Neural cell (in vitro differentiated cells): ENCODE results near the gene INPP5E. TPM values are rescaled to one million over a fixed set of nuclear protein-coding genes. Genes with fewer than 3 reads are reported as not detected.

Experiments
- H2AFZ ChIP-seq: fragments of 200-600, 300-800 bp; sonication (generic), shearing (Covaris generic); 2 replicates; pipeline ENCODE4 v1.6.0; 2014; ENCODE audit warnings: low read depth, mild to moderate bottlenecking, antibody characterized with exemption, low read length, moderate library complexity
- H3F3A ChIP-seq: fragments of 200-600 bp; shearing (Covaris generic); 2 replicates; pipeline ENCODE4 v1.6.1; 2016; ENCODE audit warnings: mild to moderate bottlenecking, moderate library complexity, mixed read lengths, antibody characterized with exemption, low read length; ENCODE audit not compliant: insufficient read depth, poor library complexity, severe bottlenecking
- H3K27ac ChIP-seq: fragments of 200-600, 300-800 bp; sonication (generic), shearing (Covaris generic); 2 replicates; pipeline ENCODE4 v1.5.1; 2014; ENCODE audit warnings: mild to moderate bottlenecking, low read length, moderate library complexity
- H3K27me3 ChIP-seq: fragments of 300-800, 200-600 bp; sonication (generic), shearing (Covaris generic); 2 replicates; pipeline ENCODE4 v1.6.0; 2014; ENCODE audit warnings: mild to moderate bottlenecking, low read depth, low read length, moderate library complexity; ENCODE audit not compliant: insufficient read depth
- H3K36me3 ChIP-seq: fragments of 300-800, 200-600 bp; sonication (generic), shearing (Covaris generic); 2 replicates; pipeline ENCODE4 v1.5.1; 2014; ENCODE audit warnings: mild to moderate bottlenecking, antibody characterized with exemption, low read length, moderate library complexity; ENCODE audit not compliant: insufficient read depth
- H3K4me2 ChIP-seq: fragments of 300-800, 200-600 bp; sonication (generic), shearing (Covaris generic); 2 replicates; pipeline ENCODE4 v1.6.0; 2014; ENCODE audit warnings: mild to moderate bottlenecking, low read length
- H3K4me3 ChIP-seq: fragments of 300-800, 200-600 bp; sonication (generic), shearing (Covaris generic); 2 replicates; pipeline ENCODE4 v1.5.1; 2014; ENCODE audit warnings: mild to moderate bottlenecking, low read length, moderate library complexity
- H3K79me2 ChIP-seq: fragments of 200-600 bp; shearing (Covaris generic); replicated peaks from 2 replicates; pipeline ENCODE4 v1.6.0; 2014; ENCODE audit warnings: mild to moderate bottlenecking, low read length, moderate library complexity; ENCODE audit not compliant: insufficient read depth
- H3K9ac ChIP-seq: fragments of 300-800, 200-600 bp; sonication (generic), shearing (Covaris generic); 2 replicates; pipeline ENCODE4 v1.6.1; 2016; ENCODE audit warnings: mild to moderate bottlenecking, low read length, mixed read lengths
- H3K9me2 ChIP-seq: fragments of 200-600 bp; shearing (Covaris generic); 2 replicates; pipeline ENCODE4 v1.6.1; 2016; ENCODE audit warnings: mild to moderate bottlenecking, low read length, mixed read lengths; ENCODE audit not compliant: insufficient read depth
- H3K9me3 ChIP-seq: fragments of 200-600, 300-800 bp; sonication (generic), shearing (Covaris generic); 2 replicates; pipeline ENCODE4 v1.6.1; 2016; ENCODE audit warnings: mild to moderate bottlenecking, mixed run types, low read length, moderate library complexity, mixed read lengths
- H4K20me1 ChIP-seq: fragments of 200-600 bp; shearing (Covaris generic); 2 replicates; pipeline ENCODE4 v1.6.1; 2016; ENCODE audit warnings: mild to moderate bottlenecking, mixed run types; ENCODE audit not compliant: insufficient read depth
- EP300 ChIP-seq: fragments of 450-650 bp; conservative IDR thresholded peaks from 2 replicates; pipeline ENCODE4 v1.6.1; 2014; ENCODE audit warnings: antibody characterized with exemption, mild to moderate bottlenecking, moderate library complexity; ENCODE audit not compliant: poor library complexity, severe bottlenecking
- EZH2 ChIP-seq: fragments of 200-600, 300-800 bp; shearing (Covaris generic), sonication (generic); IDR thresholded peaks from 2 replicates; pipeline ENCODE4 v1.6.1; 2014; ENCODE audit warnings: antibody characterized with exemption, low read length, borderline replicate concordance, mild to moderate bottlenecking; ENCODE audit not compliant: insufficient read depth, poor library complexity, severe bottlenecking
- MXI1 ChIP-seq: fragments of 450-650 bp; conservative IDR thresholded peaks from 2 replicates; pipeline ENCODE4 v1.6.1; 2014; ENCODE audit warnings: antibody characterized with exemption, mild to moderate bottlenecking; ENCODE audit not compliant: poor library complexity, severe bottlenecking
- POLR2AphosphoS5 ChIP-seq: IDR thresholded peaks from 2 replicates; pipeline ENCODE4 v1.6.1; 2012
- RAD21 ChIP-seq: fragments of 450-650 bp; conservative IDR thresholded peaks from 2 replicates; pipeline ENCODE4 v1.6.1; 2014; ENCODE audit warnings: antibody characterized with exemption, mild to moderate bottlenecking, moderate library complexity
- SMC3 ChIP-seq: fragments of 450-650 bp; conservative IDR thresholded peaks from 2 replicates; pipeline ENCODE4 v1.6.1; 2014; ENCODE audit warnings: antibody characterized with exemption, mild to moderate bottlenecking, moderate library complexity; ENCODE audit not compliant: poor library complexity
- TAF1 ChIP-seq: IDR thresholded peaks from 2 replicates; pipeline ENCODE4 v1.6.1; 2012; ENCODE audit warnings: low read depth
- polyA plus RNA-seq: library from polyadenylated mRNA; depleted of rRNA; stranded (reverse); fragments of >200 nt; gene quantifications from 2 replicates; pipeline ENCODE4 v1.2.3, GENCODE V29; 2014
- TF ChIP-seq, protein P1 (sequence below): fragments of 450-650 bp; IDR thresholded peaks from 2 replicates; pipeline ENCODE4 v1.5.1; 2014; ENCODE audit warnings: antibody characterized with exemption, mild to moderate bottlenecking, moderate library complexity; ENCODE audit not compliant: poor library complexity, severe bottlenecking
- TF ChIP-seq, protein P2 (sequence below): IDR thresholded peaks from 2 replicates; pipeline ENCODE4 v1.6.1; 2012; ENCODE audit warnings: borderline replicate concordance

INPP5E gene
- polyA plus RNA-seq, 1 donor from 2014 or later, result 17.9 TPM

DNA sequence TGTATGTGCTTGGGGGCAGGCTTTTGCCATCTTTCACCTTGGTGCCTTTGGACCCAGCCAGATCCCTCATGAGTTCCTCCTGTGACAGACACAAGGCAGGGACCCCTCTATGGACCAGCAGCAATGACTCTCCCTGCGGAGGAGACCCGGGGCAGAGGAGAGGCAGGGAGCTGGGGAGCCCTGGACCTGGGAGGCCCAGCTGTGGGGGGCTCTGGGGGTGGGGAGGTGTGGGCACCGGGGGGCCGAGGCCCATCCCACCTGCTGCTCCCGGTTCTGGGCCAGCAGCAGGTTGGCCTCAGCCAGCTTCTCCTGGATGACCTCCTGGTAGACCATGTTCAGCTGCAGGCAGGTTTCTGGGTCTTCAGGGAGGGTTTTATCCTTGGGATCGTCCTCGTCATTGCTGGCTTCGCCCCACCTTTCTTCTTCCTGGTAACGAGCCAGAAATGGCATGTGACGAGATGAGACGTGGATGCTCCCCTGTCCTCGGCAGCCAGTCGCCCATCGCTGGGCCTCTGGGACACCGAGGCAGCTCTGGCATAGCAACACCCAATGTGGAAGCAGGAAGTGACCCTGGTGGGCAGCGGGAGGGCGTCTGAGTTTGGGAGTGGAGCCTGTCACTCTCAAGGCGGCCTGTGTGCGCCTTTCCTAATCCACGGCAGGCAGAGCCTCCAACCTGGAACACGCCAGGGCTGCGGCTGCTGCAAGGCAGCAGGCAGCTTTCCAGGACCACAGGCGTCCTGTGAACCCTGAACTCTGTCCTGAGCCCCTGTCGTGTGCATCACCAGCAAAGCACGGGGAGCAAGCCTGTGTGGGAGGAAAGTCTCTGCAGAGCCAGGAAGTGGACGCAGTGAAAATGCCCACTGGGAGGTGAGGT is 44.1 kb downstream of the INPP5E start:
- H3K27me3 ChIP-seq, result no peaks in the 10 kb centered on the region
- H4K20me1 ChIP-seq, result no peaks in the 10 kb centered on the region
- no peak overlapping the region for H3K9ac ChIP-seq
- H3K9me3 ChIP-seq, result no peaks in the 10 kb centered on the region
- peaks cover 21% of the 10 kb centered on the region for H3K79me2 ChIP-seq
- H2AFZ ChIP-seq, result no peak overlapping the region
- no peaks in the 10 kb centered on the region for H3F3A ChIP-seq
- no peaks in the 10 kb centered on the region for H3K9me2 ChIP-seq
- H3K4me2 ChIP-seq, result no peak overlapping the region
- no peak overlapping the region for H3K27ac ChIP-seq
- H3K36me3 ChIP-seq, result peaks cover 3% of the 10 kb centered on the region
- no peak overlapping the region for H3K4me3 ChIP-seq
- TF ChIP-seq MXI1, result no peak
- TF ChIP-seq SMC3, result no peak
- TF ChIP-seq, protein P1, sequence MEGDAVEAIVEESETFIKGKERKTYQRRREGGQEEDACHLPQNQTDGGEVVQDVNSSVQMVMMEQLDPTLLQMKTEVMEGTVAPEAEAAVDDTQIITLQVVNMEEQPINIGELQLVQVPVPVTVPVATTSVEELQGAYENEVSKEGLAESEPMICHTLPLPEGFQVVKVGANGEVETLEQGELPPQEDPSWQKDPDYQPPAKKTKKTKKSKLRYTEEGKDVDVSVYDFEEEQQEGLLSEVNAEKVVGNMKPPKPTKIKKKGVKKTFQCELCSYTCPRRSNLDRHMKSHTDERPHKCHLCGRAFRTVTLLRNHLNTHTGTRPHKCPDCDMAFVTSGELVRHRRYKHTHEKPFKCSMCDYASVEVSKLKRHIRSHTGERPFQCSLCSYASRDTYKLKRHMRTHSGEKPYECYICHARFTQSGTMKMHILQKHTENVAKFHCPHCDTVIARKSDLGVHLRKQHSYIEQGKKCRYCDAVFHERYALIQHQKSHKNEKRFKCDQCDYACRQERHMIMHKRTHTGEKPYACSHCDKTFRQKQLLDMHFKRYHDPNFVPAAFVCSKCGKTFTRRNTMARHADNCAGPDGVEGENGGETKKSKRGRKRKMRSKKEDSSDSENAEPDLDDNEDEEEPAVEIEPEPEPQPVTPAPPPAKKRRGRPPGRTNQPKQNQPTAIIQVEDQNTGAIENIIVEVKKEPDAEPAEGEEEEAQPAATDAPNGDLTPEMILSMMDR, result no peak

DNA sequence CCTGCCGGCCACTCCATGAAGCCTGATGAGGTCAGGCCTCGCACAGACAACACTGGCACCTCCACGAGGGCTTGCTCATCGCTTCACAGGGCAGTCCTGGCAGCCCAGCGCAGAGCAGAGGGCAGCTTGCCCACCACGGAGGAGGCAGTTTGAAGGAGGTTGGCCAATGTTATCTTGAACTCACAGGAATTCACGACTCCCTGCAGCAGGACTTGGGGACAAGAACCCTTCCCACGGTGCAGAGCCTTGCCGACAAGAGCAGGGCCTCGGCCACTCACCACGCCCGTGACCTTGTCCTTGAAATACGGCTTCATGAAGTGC is 44.7 kb downstream of the INPP5E start:
- Histone ChIP-seq H3K27me3 (no peaks in the 10 kb centered on the region), H3K36me3 (peaks cover 3% of the 10 kb centered on the region)
- no peak for TF ChIP-seq RAD21
- TF ChIP-seq TAF1, result no peak
- TF ChIP-seq, protein P1, result no peak
- no peak for TF ChIP-seq EP300
- no peak for TF ChIP-seq EZH2
- no peak for TF ChIP-seq MXI1
- TF ChIP-seq POLR2AphosphoS5, result no peak
- TF ChIP-seq, protein P2, sequence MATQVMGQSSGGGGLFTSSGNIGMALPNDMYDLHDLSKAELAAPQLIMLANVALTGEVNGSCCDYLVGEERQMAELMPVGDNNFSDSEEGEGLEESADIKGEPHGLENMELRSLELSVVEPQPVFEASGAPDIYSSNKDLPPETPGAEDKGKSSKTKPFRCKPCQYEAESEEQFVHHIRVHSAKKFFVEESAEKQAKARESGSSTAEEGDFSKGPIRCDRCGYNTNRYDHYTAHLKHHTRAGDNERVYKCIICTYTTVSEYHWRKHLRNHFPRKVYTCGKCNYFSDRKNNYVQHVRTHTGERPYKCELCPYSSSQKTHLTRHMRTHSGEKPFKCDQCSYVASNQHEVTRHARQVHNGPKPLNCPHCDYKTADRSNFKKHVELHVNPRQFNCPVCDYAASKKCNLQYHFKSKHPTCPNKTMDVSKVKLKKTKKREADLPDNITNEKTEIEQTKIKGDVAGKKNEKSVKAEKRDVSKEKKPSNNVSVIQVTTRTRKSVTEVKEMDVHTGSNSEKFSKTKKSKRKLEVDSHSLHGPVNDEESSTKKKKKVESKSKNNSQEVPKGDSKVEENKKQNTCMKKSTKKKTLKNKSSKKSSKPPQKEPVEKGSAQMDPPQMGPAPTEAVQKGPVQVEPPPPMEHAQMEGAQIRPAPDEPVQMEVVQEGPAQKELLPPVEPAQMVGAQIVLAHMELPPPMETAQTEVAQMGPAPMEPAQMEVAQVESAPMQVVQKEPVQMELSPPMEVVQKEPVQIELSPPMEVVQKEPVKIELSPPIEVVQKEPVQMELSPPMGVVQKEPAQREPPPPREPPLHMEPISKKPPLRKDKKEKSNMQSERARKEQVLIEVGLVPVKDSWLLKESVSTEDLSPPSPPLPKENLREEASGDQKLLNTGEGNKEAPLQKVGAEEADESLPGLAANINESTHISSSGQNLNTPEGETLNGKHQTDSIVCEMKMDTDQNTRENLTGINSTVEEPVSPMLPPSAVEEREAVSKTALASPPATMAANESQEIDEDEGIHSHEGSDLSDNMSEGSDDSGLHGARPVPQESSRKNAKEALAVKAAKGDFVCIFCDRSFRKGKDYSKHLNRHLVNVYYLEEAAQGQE, result no peak
- no peak for TF ChIP-seq SMC3

More for the DNA sequence above, 44.7 kb downstream of the INPP5E start:
- no peak overlapping the region for H3K4me3 ChIP-seq
- H3K9ac ChIP-seq, result no peak overlapping the region
- no peak overlapping the region for H2AFZ ChIP-seq
- H3K4me2 ChIP-seq, result no peak overlapping the region
- H3K27ac ChIP-seq, result no peak overlapping the region
- H3K9me2 ChIP-seq, result no peaks in the 10 kb centered on the region
- H3K9me3 ChIP-seq, result no peaks in the 10 kb centered on the region
- H3K79me2 ChIP-seq, result peaks cover 21% of the 10 kb centered on the region
- no peaks in the 10 kb centered on the region for H3F3A ChIP-seq
- no peaks in the 10 kb centered on the region for H4K20me1 ChIP-seq
